Right cardiac atrium (tissue), 5 donors: ENCODE results near the gene DNAJB2. TPM values are rescaled to one million over a fixed set of nuclear protein-coding genes. Genes with fewer than 3 reads are reported as not detected.

Source experiments
- ATAC-seq, 2 donors: fragments of 200-7000 bp; cut with Tn5 transposase; one replicate each; pipeline versions ENCODE4 v1.8.0 to v1.9.1; 2020; ENCODE audit warnings: moderate library complexity in 2 of 2, mild to moderate bottlenecking in 1 of 2
- DNase-seq, 3 donors: peaks; one replicate each; pipeline ENCODE4 v3.0.0-alpha.2; 2020
- H3K27ac ChIP-seq: one replicate; pipeline ENCODE4 v1.5.1; 2013; ENCODE audit warnings: mild to moderate bottlenecking, low read length, control low read depth, moderate library complexity
- H3K27me3 ChIP-seq: one replicate; pipeline ENCODE4 v1.6.1; 2013; ENCODE audit not compliant: control insufficient read depth, insufficient read depth
- H3K4me1 ChIP-seq: one replicate; pipeline ENCODE4 v1.6.1; 2013; ENCODE audit warnings: low read length; ENCODE audit not compliant: control insufficient read depth, insufficient read depth
- H3K4me3 ChIP-seq: one replicate; pipeline ENCODE4 v1.5.1; 2013; ENCODE audit warnings: low read length, control low read depth
- H3K9me3 ChIP-seq: one replicate; pipeline ENCODE4 v1.6.1; 2013; ENCODE audit warnings: low read length; ENCODE audit not compliant: control insufficient read depth
- WGBS: extraction: QIAGEN DNeasy Blood & Tissue Kit; methylation state at CpG from one replicate; pipeline ENCODE4 v1.1.7; 2013; 5-methylcytosine and 5-hydroxymethylcytosine counted together
- intact Hi-C, 4 donors: fragments of 100-400 bp; cut with DNase I; formaldehyde crosslinking; loops; one replicate each; pipeline versions ENCODE4 v1.11.0 to v1.14.0; 2022 to 2023
- long read RNA-seq, 4 donors: library from polyadenylated mRNA; unstranded; transcript quantifications; one replicate each; pipeline ENCODE4 v2.0.0, GENCODE V29; 2020 to 2021
- polyA plus RNA-seq: library from polyadenylated mRNA; stranded (reverse); fragments of 200-250 nt; gene quantifications from one replicate; pipeline ENCODE4 v1.2.3, GENCODE V29; 2013
- total RNA-seq, 4 donors: library from RNA; stranded (reverse); fragmentation: NEBNext Ultra II Directional; extraction: Animal tissue kit (Norgen Biotek cat#: 25700); gene quantifications; one replicate each; pipeline ENCODE4 v1.2.1, GENCODE V29; 2021
- donor health status: healthy with polysubstance abuse.
- donor health status: DM: no; HTN: yes; CAD: no.
- donor health status: DM: no; HTN: no; CAD: no.
- donor health status: DM: no; HTN: yes; CAD: no; lungs with severe emphysema.
- donor health status: DM: yes; HTN: yes; CAD: no.

The DNAJB2 gene
- total RNA-seq (10 to 100 TPM; 43.9 to 78.7 (median 65.8) TPM), polyA plus RNA-seq (57.5 TPM)
- long read RNA-seq, donor 1, partial matches to known transcripts, result 1 of 12 reads
- long read RNA-seq, donor 1, other reads (novel, unspliced or antisense), result 6 of 12 reads
- long read RNA-seq, donor 2, partial matches to known transcripts, result 1 of 12 reads
- long read RNA-seq, donor 2, other reads (novel, unspliced or antisense), result 5 of 12 reads
- long read RNA-seq, donor 3, partial matches to known transcripts, result 2 of 8 reads
- long read RNA-seq, donor 3, other reads (novel, unspliced or antisense), result 4 of 8 reads
- long read RNA-seq, donor 4, transcript DNAJB2-202 (10 exons, 1,946 nt), result major isoform, 5 of 11 reads
- long read RNA-seq, donor 4, partial matches to known transcripts, result 0 of 11 reads
- long read RNA-seq, donor 4, other reads (novel, unspliced or antisense), result 4 of 11 reads

- no peaks in the 10 kb centered on the region for H3K9me3 ChIP-seq
- intact Hi-C loops, result no loop called here
- under 1% methylated on average over 65 of the region's 65 CpGs for WGBS
- ATAC-seq, result peak; percentile 97
- H3K27me3 ChIP-seq, result no peaks in the 10 kb centered on the region
- peak within 1 kb of the TSS; percentile 93 for H3K27ac ChIP-seq
- H3K4me1 ChIP-seq, result peaks cover 6% of the 10 kb centered on the region
- peak; percentile 99 to 100 (median 100) for DNase-seq
- peak within 1 kb of the TSS; percentile 66 for H3K4me3 ChIP-seq
Observed at GRCh38 chr2:219279151-219279915, at the start of gene DNAJB2. TSS of gene DNAJB2 (plus strand) at chr2:219279366. CDS start at chr2:219279834, 468 bp downstream.

GRCh38 chr2:219230059-219230540, 49.1 kb upstream of the DNAJB2 start:
- no peaks in the 10 kb centered on the region for H3K27me3 ChIP-seq
- peak overlapping the region; percentile 92 for H3K27ac ChIP-seq
- H3K4me1 ChIP-seq, result peaks cover 9% of the 10 kb centered on the region
- ATAC-seq (peak in 1 of 2 donors; percentile 6), DNase-seq (peak in 2 of 3 donors; percentile 70)
- intact Hi-C loops, result no loop called here
- under 1% methylated on average over 24 of the region's 24 CpGs for WGBS
- no peaks in the 10 kb centered on the region for H3K9me3 ChIP-seq
- H3K4me3 ChIP-seq, result peak overlapping the region; percentile 79

GRCh38 chr2:219234331-219234730, 44.8 kb upstream of the DNAJB2 start:
- Histone ChIP-seq H3K4me3 (no peak overlapping the region), H3K27me3 (no peaks in the 10 kb centered on the region), H3K27ac (no peak overlapping the region), H3K4me1 (no peaks in the 10 kb centered on the region), H3K9me3 (no peaks in the 10 kb centered on the region)
- intact Hi-C loops, result no loop called here
- DNase-seq (no peak), ATAC-seq (no peak)
- 72% methylated on average over 3 of the region's 3 CpGs for WGBS

GRCh38 chr2:219243291-219243761, 35.8 kb upstream of the DNAJB2 start:
- Histone ChIP-seq H3K4me3 (no peak overlapping the region), H3K4me1 (peaks cover 3% of the 10 kb centered on the region), H3K27me3 (no peaks in the 10 kb centered on the region), H3K9me3 (no peaks in the 10 kb centered on the region), H3K27ac (no peak overlapping the region)
- DNase-seq (peak in 2 of 3 donors; percentile 71 to 77), ATAC-seq (no peak)
- intact Hi-C loops, result loop anchor here in 1 of 4 donors (10.0 kb wide), 1 partner anchor 51 kb away; no protein-coding TSS in a partner anchor
- 35% methylated on average over 28 of the region's 28 CpGs for WGBS

GRCh38 chr2:219244789-219245147, 34.4 kb upstream of the DNAJB2 start:
- ATAC-seq, result no peak
- Histone ChIP-seq H3K9me3 (no peaks in the 10 kb centered on the region), H3K4me3 (peak overlapping the region; percentile 48), H3K27me3 (no peaks in the 10 kb centered on the region), H3K4me1 (peaks cover 11% of the 10 kb centered on the region), H3K27ac (peak overlapping the region; percentile 68)
- intact Hi-C loops, result loop anchor here in 1 of 4 donors (10.0 kb wide), 1 partner anchor 50 kb away; no protein-coding TSS in a partner anchor
- WGBS, result 42% methylated on average over 6 of the region's 6 CpGs
- DNase-seq, result no peak

- peak; percentile 96 to 98 (median 98) for DNase-seq
- Histone ChIP-seq H3K27ac (peak within 1 kb of the TSS; percentile 74), H3K27me3 (no peaks in the 10 kb centered on the region), H3K9me3 (no peaks in the 10 kb centered on the region), H3K4me1 (peaks cover 14% of the 10 kb centered on the region), H3K4me3 (peak within 1 kb of the TSS; percentile 48)
- peak; percentile 93 to 96 for ATAC-seq
- WGBS, result under 1% methylated on average over 46 of the region's 46 CpGs
- intact Hi-C loops, result loop anchor here in 1 of 4 donors (10.0 kb wide), 1 partner anchor 49 kb away; no protein-coding TSS in a partner anchor
Observed at GRCh38 chr2:219245148-219245898, 33.8 kb upstream of the DNAJB2 start, which contains the start of the genes GLB1L and STK16. TSS of gene GLB1L (minus strand) at chr2:219245444. CDS start at chr2:219243573, 1,871 bp downstream. TSS of gene STK16 (plus strand) at chr2:219245479. CDS start at chr2:219246000, 521 bp downstream.

GRCh38 chr2:219245899-219246230, 33.3 kb upstream of the DNAJB2 start:
- 16% methylated on average over 10 of the region's 10 CpGs for WGBS
- peaks cover 15% of the 10 kb centered on the region for H3K4me1 ChIP-seq
- no peaks in the 10 kb centered on the region for H3K27me3 ChIP-seq
- ATAC-seq (no peak), DNase-seq (no peak)
- intact Hi-C loops, result loop anchor here in 1 of 4 donors (10.0 kb wide), 1 partner anchor 49 kb away; no protein-coding TSS in a partner anchor
- H3K4me3 ChIP-seq, result peak overlapping the region; percentile 48
- H3K27ac ChIP-seq, result peak overlapping the region; percentile 74
- H3K9me3 ChIP-seq, result no peaks in the 10 kb centered on the region

- intact Hi-C loops, result loop anchor here in 1 of 4 donors (10.0 kb wide), 1 partner anchor 48 kb away; no protein-coding TSS in a partner anchor
- no peaks in the 10 kb centered on the region for H3K27me3 ChIP-seq
- H3K4me3 ChIP-seq, result no peak overlapping the region
- ATAC-seq, result no peak
- H3K27ac ChIP-seq, result no peak overlapping the region
- H3K4me1 ChIP-seq, result peaks cover 15% of the 10 kb centered on the region
- H3K9me3 ChIP-seq, result no peaks in the 10 kb centered on the region
- peak in 1 of 3 donors; percentile 33 for DNase-seq
- WGBS, result 93% methylated on average over 10 of the region's 10 CpGs
Observed at GRCh38 chr2:219246559-219246958, 32.6 kb upstream of the DNAJB2 start.

- H3K27me3 ChIP-seq, result no peaks in the 10 kb centered on the region
- no peak overlapping the region for H3K27ac ChIP-seq
- no peaks in the 10 kb centered on the region for H3K9me3 ChIP-seq
- DNase-seq (peak in 1 of 3 donors; percentile 38), ATAC-seq (no peak)
- 84% methylated on average over 17 of the region's 17 CpGs for WGBS
- intact Hi-C loops, result loop anchor here in 1 of 4 donors (10.0 kb wide), 1 partner anchor 47 kb away; no protein-coding TSS in a partner anchor
- no peak overlapping the region for H3K4me3 ChIP-seq
- peaks cover 15% of the 10 kb centered on the region for H3K4me1 ChIP-seq
Observed at GRCh38 chr2:219247678-219248642, 31.2 kb upstream of the DNAJB2 start.
